ACC112 (cell line): ENCODE data around the gene LIX1L.
"Not testable (repeated sequence)": the region's sequence is repeated elsewhere in the genome, so short reads cannot be mapped to it uniquely, and the experiment has no call there.

ENCODE experiments used
- H2AFZ ChIP-seq: fragments of 200-600 bp; sonication (generic); one replicate; pipeline ENCODE4 v1.6.0; 2017; ENCODE audit warnings: antibody characterized with exemption, low read length; ENCODE audit not compliant: unreplicated experiment
- H3K27ac ChIP-seq: fragments of 200-600 bp; sonication (generic); 2 replicates; pipeline ENCODE4 v1.5.1; 2014; ENCODE audit warnings: low read depth, mild to moderate bottlenecking, antibody characterized with exemption, low read length, moderate library complexity
- H3K27me3 ChIP-seq: fragments of 200-600 bp; sonication (generic); 2 replicates; pipeline ENCODE4 v1.6.1; 2014; ENCODE audit warnings: mild to moderate bottlenecking, antibody characterized with exemption, low read length, moderate library complexity, mixed read lengths; ENCODE audit not compliant: insufficient read depth
- H3K36me3 ChIP-seq: fragments of 200-600 bp; sonication (generic); 2 replicates; pipeline ENCODE4 v1.6.1; 2016; ENCODE audit warnings: mild to moderate bottlenecking, antibody characterized with exemption, low read length, moderate library complexity, mixed read lengths; ENCODE audit not compliant: insufficient read depth
- H3K4me1 ChIP-seq: fragments of 200-600 bp; sonication (generic); one replicate; pipeline ENCODE4 v1.6.1; 2016; ENCODE audit warnings: low read length, mixed read lengths; ENCODE audit not compliant: insufficient read depth, unreplicated experiment, control insufficient read depth
- H3K4me3 ChIP-seq: fragments of 200-600 bp; sonication (generic); 2 replicates; pipeline ENCODE4 v1.5.1; 2014; ENCODE audit warnings: mild to moderate bottlenecking, low read depth, low read length
- H3K79me2 ChIP-seq: fragments of 200-600 bp; sonication (generic); one replicate; pipeline ENCODE4 v1.6.0; 2016; ENCODE audit warnings: low read length; ENCODE audit not compliant: control insufficient read depth, unreplicated experiment, insufficient read depth

The LIX1L gene

DNA sequence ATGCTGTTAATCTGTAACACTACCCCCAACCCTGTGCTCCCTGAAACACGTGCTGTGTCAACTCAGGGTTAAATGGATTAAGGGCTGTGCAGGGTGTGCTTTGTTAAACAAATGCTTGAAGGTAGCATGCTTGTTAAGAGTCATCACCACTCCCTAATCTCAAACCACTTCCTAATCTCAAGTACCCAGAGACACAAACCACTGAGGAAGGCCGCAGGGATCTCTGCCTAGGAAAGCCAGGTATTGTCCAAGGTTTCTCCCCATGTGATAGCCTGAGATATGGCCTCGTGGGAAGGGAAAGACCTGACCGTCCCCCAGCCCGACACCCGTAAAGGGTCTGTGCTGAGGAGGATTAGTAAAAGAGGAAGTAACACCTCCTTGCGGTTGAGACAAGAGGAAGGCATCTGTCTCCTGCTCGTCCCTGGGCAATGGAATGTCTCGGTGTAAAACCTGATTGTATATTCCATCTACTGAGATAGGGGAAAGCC is 25.3 kb downstream of the LIX1L start:
- H3K27ac ChIP-seq, H3K4me1 ChIP-seq, H2AFZ ChIP-seq, H3K36me3 ChIP-seq, H3K27me3 ChIP-seq, H3K4me3 ChIP-seq, H3K79me2 ChIP-seq: not testable (repeated sequence)

GRCh38 chr1:145927916-145928643 is 29.7 kb downstream of the LIX1L start:
- peak overlapping the region; percentile 88 for H3K27ac ChIP-seq
- H3K4me1 ChIP-seq: peaks cover 7% of the 10 kb centered on the region
- no peaks in the 10 kb centered on the region for H3K27me3 ChIP-seq
- H2AFZ ChIP-seq: peak overlapping the region; percentile 73
- peaks cover 15% of the 10 kb centered on the region for H3K79me2 ChIP-seq
- H3K4me3 ChIP-seq: peak overlapping the region; percentile 88
- peaks cover 13% of the 10 kb centered on the region for H3K36me3 ChIP-seq

GRCh38 chr1:145927063-145927886 is 30.5 kb downstream of the LIX1L start, which contains the start of gene RBM8A:
TSS of gene RBM8A (minus strand) at chr1:145927484. CDS start at chr1:145927426, 58 bp downstream.
- H3K27ac ChIP-seq: peak within 1 kb of the TSS; percentile 88
- H3K36me3 ChIP-seq: peaks cover 13% of the 10 kb centered on the region
- no peaks in the 10 kb centered on the region for H3K27me3 ChIP-seq
- peak within 1 kb of the TSS; percentile 73 for H2AFZ ChIP-seq
- H3K4me1 ChIP-seq: peaks cover 7% of the 10 kb centered on the region
- H3K4me3 ChIP-seq: peak within 1 kb of the TSS; percentile 88
- H3K79me2 ChIP-seq: peaks cover 15% of the 10 kb centered on the region

GRCh38 chr1:145926686-145927062 is 31.1 kb downstream of the LIX1L start:
- Histone ChIP-seq H3K4me1 (peaks cover 7% of the 10 kb centered on the region), H3K36me3 (peaks cover 13% of the 10 kb centered on the region), H3K4me3 (peak overlapping the region; percentile 88), H3K79me2 (peaks cover 15% of the 10 kb centered on the region), H3K27ac (peak overlapping the region; percentile 88), H2AFZ (peak overlapping the region; percentile 53), H3K27me3 (no peaks in the 10 kb centered on the region)

- Histone ChIP-seq H3K27ac (no peak overlapping the region; the same call in 1 of the 2 replicates), H3K36me3 (peaks cover 13% of the 10 kb centered on the region), H3K27me3 (no peaks in the 10 kb centered on the region), H3K4me3 (no peak overlapping the region), H3K4me1 (peaks cover 14% of the 10 kb centered on the region), H2AFZ (no peak overlapping the region), H3K79me2 (peaks cover 25% of the 10 kb centered on the region)
Measured at GRCh38 chr1:145922266-145922665, 35.6 kb downstream of the LIX1L start.

DNA sequence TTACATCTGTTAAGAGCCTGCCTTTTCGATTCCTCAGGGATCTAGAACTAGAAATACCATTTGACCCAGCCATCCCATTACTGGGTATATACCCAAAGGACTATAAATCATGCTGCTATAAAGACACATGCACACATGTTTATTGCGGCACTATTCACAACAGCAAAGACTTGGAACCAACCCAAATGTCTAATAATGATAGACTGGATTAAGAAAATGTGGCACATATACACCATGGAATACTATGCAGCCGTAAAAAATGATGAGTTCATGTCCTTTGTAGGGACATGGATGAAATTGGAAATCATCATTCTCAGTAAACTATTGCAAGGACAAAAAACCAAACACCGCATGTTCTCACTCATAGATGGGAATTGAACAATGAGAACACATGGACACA is 37.5 kb downstream of the LIX1L start:
- not testable (repeated sequence) for H3K27me3 ChIP-seq, H3K4me3 ChIP-seq, H3K36me3 ChIP-seq, H3K4me1 ChIP-seq, H3K27ac ChIP-seq, H2AFZ ChIP-seq
- H3K79me2 ChIP-seq: peaks cover 10% of the 10 kb centered on the region

DNA sequence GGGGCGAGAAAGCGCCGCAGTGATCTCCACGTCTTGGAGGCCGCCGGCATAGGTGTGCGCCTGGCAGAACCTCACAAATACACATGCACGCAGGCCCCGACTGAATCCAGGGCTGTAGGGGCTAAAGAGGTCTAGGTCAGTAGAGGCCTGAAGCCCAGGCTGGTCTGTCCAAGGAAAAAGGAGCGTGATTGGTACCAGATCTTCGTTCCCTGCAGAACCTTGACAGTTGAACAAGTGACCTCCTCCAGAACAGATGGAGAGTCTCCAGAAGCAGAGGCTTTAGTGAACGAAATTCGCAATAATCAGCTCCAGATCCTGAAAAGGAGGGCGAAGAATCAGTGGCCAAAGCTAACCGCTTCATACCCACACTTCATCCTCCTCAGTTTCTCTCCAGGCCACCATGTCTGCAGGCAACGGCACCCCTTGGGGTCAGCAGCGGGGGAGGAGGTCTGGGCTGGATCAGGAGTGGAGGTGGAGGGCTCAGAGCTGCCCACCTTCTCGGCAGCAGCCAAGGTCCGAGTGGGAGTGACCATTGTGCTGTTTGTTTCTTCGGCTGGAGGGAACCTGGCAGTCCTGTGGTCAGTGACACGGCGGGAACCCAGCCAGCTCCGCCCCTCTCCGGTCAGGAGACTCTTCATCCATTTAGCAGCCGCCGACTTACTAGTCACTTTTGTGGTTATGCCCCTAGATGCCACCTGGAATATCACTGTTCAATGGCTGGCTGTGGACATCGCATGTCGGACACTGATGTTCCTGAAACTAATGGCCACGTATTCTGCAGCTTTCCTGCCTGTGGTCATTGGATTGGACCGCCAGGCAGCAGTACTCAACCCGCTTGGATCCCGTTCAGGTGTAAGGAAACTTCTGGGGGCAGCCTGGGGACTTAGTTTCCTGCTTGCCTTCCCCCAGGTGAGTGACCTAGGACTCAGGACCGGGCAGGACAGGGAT is 38.6 kb downstream of the LIX1L start:
- Histone ChIP-seq H3K36me3 (peaks cover 8% of the 10 kb centered on the region), H3K79me2 (peaks cover 10% of the 10 kb centered on the region), H3K4me3 (peak overlapping the region; percentile 98), H2AFZ (peak overlapping the region; percentile 100), H3K4me1 (peaks cover 7% of the 10 kb centered on the region), H3K27me3 (no peaks in the 10 kb centered on the region), H3K27ac (peak overlapping the region; percentile 68)

DNA sequence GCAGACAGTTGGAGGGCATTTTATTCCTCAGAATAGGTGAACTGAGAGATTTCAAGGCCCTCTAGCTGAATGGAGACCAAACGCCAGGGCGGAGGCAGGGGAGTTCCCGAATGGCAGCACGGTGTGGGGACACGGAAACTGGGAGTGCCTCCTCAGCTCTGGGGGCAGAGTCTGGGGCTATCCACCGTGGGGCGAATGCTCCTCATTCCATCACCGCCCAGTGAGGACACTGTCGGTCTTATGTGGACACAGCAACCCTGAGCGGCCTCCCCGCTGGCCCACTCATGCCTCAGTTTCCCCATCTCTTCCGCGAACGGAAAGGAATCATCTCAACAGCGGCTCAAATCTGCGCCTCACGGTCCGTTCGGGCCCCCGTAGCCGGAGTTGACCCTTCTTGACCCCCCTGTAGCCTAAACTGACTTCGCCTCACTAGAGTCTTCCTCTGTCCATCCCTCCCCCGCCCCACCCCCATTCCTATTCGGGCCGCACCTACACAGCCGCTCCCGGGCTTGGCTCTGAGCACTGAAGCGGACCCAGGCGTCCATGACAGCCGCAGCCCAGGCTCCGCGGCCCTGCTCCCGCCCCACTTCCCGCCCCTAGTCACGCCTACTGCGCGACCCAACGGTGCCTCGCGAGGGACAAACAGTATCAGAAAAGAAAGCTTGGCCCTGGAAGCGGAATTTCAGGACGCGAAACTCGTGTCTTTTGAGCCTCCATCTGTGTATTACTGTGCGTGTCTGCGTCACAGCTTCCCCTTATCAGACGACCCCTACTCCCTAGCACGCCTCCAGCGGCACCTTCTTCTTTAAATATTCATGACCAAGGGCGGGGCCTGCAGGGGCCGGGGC is 39.4 kb downstream of the LIX1L start, which contains the start of gene PEX11B:
TSS of gene PEX11B (minus strand) at position 574 of the 848 bp plus-strand sequence. CDS start at position 545, 29 bp downstream.
- peak within 1 kb of the TSS; percentile 68 for H3K27ac ChIP-seq
- peak within 1 kb of the TSS; percentile 98 for H3K4me3 ChIP-seq
- peaks cover 7% of the 10 kb centered on the region for H3K36me3 ChIP-seq

GRCh38 chr1:145917595-145917994 is 40.2 kb downstream of the LIX1L start:
- Histone ChIP-seq H3K79me2 (peaks cover 10% of the 10 kb centered on the region), H3K4me3 (peak overlapping the region; percentile 98), H3K27ac (0 out of 2 replicates have a peak overlapping the region, but pooled peaks have one; percentile 68), H3K36me3 (peaks cover 5% of the 10 kb centered on the region; the same call in 1 of the 2 replicates), H3K27me3 (no peaks in the 10 kb centered on the region), H3K4me1 (peaks cover 7% of the 10 kb centered on the region), H2AFZ (peak overlapping the region; percentile 100)

More for the DNA sequence above, 39.4 kb downstream of the LIX1L start, which contains the start of gene PEX11B:
- Histone ChIP-seq H2AFZ (peak within 1 kb of the TSS; percentile 100), H3K79me2 (peaks cover 10% of the 10 kb centered on the region), H3K4me1 (peaks cover 7% of the 10 kb centered on the region), H3K27me3 (no peaks in the 10 kb centered on the region)
